Measurements from ENCODE around the gene CEND1.

CEND1 gene

DNA sequence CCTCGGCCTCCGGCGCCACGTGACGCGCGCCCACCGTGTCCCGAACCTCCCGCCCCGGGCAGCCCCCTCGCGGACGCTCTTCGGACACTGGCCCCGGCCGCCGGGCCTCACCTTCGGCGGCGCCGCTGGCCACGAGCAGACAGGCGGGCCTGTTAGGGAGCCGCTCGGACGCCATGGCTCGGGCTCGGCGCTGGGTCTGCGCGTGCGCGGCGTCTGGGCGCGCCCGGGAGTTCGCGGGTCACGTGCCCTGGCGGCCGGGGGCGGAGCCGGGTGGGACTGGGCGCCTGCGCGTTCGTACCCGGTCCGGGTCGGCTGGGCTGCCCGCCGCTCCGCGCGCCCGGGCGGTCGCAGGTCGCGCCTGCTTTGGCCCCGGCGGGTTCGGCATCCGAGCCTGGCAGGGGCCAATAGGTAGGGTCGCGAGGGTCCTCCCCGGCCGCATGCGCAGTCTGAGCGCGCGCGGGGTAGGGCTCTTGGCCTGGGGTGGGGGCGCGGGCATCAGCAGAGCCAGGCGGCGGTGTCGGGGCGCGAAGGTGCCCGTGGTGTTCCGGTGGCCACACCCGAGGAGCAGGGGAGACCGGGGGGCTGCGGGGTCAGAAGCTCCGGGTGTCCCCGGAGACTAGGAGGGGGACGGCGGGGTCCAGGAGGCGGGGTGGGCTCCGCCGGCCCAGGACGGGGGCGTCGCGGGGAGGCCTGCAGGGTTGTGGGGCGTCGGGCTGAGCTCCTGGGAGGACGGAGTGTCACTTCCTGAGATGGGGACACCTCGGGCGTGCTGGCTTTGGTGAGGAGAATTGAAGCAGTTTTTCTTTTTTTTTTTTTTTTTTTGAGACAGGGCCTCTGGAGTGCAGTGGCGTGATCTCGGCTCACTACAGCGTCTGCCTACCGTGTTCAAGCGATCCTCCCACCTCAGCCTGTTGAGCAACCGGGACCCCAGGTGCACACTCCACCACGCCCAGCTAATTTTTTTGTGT lies 12.3 kb downstream of the CEND1 start, which contains the start of gene GATD1:
Gene GATD1 (minus strand): TSS at position 200 of the 968 bp plus-strand sequence. CDS start 25 bp downstream, at position 175.
- DNase-seq = peak; percentile 84

DNA sequence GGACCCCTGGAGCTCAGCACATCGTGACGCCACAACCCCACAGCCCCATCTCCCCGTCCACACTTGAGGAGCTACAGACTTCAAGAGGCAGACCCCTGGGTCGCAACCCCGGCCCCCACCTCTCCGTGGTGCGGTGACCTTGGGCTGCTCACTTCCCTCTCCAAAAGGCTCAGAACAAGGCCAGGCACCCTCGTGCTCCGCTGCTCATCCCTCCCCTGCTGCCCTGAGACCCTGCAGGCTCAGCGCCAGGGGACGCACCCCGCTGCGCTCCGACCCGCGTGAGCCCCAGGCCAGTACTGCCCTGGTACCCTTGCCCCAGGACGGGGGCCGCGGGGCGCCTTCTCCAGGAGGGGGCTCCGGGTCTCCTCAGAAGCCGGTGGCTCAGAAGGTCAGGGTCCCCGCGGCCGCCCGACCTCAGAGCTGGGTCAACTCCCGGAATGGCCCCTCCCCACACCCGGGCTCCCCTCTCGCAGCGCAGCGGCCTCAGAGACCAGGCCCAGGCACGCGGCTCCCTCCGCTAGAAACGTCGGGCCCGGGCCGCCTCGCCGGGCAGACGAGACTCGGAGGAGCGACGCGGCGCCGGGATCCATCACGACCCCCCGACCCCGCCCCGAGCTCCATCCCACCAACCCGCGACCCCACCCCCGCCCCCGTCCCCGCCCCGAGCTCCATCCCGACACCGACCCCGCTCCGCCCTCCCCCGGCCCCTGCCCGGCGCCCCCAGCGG lies 13.2 kb downstream of the CEND1 start:
- no peak for DNase-seq

DNA sequence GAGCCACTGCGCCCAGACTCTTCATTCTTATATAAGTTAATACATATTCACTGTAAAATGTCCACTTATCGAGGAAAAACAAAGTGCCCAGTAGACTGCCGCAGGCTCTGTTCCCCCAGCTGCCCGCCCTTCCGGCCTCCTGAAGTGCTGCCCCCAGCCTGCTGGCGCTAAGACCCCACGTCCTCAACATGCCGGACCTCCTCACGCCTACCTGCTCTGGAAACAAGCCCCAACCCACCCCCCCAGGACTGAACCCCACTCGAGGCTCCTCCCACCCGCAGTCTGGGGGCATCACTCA lies 13.7 kb downstream of the CEND1 start:
- DNase-seq = no peak

DNA sequence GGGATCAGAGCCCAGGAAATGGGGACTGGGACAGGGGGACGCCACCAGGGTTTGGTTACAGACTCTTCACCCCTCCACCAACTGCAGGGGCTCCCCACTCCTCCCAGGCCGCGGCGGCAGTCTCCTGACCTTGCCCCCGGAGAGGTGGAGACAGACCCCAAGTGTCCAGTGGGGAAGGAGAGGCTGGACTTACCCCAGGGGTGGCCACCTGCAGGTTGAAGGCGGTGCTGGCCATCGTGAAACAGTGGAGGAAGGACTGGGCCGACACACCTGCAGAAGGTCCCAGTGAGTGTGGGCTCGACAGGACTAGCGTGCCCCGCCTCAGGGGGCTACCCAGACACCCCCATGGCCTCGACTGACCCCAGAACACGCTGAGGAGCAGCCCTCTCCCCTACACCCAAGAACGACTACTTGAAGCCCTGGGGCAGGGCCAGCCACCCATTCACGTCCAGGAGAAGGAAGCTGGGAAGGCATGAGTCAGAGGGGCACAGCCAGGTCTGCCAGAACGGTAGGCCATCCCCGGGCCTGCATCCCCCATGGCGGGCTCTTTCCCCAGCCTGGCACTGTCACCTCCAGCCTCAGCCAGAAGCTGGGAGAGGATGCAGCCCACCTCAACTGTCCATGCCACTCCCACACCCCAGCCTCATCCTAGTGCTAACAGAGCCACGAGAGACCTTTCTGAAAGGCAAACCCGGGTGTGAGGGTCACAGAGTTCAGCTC lies 14.9 kb downstream of the CEND1 start:
- DNase-seq = no peak

DNA sequence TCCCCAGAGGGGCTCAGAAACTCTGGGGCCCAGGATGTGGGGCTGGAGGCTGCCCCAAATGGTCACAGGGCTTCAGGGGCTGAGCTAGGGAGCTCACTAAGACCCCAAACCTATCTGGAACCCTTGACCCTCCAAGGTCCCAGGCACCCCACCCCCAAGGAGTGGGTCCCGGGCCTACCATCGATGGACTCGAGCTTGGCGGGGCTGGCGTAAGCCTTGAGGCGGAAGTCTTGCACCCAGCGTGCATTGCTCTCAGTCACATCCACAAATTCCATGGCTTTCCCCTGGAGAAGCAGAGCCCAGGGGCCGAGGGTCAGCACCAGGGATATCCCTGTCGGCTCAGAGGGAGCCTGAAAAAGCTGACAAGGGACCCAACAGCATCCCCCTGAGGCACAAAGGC lies 16.1 kb downstream of the CEND1 start:
- no peak for DNase-seq

DNA sequence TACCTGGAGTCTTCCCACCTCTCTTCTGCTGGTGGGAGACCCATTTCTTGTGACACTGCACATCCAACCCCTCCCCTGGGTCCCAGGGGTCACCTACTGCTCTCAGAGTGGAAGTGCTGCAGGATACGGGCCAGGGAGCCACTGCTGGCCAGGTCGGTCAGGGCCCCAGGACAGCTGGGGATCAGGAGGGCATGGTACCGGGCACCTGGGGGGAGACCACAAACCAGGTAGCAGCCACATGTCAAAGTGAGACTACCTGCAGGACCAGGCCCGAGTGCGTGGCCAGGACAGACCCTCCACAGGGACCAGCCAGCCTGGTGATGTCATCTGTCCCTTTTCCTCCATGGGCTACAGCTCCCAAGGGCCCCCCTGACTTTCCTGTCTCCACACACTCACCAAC lies 16.5 kb downstream of the CEND1 start:
- no peak for DNase-seq

DNA sequence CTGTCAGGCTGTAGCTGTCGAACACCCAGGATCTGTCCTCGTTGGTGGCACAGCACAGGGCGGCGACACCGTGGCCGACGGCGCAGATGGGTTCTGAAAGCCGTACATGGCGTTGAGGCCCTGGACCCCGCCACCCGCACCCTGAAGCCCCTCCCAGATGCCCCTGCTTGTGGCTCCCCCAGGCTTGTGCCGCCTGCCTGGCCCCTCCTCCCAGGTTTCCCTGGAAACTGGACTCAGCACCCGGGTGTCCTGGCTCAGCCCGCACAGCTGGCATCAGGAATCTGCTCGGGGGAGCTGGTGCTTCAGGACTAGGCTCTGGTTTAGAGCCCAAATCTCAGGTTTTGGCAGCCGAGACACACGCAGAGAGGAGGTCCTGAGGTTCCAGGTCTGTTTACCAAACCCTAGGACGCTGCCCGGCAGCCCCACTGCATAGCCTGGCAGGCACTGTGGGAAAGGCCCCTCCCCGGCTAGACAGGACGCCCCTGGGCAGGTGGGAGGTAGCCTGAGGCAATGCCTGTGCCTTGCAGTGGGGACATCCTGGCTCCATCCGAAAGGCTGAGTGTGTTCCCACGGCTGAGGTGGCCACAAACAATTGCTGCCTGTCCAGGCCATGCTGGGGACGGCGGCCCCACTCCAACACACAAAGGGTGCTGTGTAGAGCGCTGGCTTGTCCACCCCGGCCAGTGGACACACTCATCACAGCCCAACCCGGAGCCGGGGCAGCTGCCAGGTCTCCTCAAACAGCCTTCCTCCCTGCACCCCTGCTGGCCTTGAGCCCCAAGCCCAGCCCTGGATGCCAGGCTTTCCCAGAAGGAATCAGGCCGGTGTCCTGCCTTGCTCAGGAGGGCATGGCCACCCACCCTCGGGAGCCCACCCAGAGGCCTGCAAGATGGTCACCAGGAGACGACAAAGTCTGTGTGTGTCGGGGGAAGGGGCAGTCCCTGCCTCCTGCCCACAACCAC lies 17.2 kb downstream of the CEND1 start:
- DNase-seq = no peak

DNA sequence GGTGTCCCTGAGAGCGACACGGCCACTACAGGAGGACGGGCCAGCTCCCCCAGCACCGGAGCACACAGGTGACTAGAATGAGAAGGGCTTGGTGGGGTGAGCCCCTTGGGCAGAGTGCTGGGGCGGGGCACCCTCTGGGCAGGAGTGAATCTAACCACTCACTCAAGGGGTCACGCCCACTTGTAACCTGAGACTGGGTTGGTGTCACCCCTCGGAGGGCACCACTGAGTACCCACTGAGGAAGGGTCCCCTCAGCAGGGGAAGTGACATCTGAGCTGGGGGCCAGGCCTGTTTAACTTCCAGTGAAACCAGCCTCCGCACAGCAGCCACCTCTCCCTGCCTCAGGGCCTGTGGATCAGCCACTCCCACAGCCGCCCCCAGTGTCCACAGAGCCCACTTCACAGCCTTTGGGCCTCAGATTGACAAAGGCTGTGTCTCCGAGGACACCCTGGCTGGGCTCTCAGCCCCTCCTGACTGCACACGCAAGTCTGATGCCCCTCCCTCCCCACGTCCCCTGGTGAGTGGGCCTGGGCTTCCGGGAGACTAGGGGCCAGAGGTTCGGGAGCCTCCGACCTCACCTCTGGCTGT lies 18.2 kb downstream of the CEND1 start:
- DNase-seq = no peak

DNA sequence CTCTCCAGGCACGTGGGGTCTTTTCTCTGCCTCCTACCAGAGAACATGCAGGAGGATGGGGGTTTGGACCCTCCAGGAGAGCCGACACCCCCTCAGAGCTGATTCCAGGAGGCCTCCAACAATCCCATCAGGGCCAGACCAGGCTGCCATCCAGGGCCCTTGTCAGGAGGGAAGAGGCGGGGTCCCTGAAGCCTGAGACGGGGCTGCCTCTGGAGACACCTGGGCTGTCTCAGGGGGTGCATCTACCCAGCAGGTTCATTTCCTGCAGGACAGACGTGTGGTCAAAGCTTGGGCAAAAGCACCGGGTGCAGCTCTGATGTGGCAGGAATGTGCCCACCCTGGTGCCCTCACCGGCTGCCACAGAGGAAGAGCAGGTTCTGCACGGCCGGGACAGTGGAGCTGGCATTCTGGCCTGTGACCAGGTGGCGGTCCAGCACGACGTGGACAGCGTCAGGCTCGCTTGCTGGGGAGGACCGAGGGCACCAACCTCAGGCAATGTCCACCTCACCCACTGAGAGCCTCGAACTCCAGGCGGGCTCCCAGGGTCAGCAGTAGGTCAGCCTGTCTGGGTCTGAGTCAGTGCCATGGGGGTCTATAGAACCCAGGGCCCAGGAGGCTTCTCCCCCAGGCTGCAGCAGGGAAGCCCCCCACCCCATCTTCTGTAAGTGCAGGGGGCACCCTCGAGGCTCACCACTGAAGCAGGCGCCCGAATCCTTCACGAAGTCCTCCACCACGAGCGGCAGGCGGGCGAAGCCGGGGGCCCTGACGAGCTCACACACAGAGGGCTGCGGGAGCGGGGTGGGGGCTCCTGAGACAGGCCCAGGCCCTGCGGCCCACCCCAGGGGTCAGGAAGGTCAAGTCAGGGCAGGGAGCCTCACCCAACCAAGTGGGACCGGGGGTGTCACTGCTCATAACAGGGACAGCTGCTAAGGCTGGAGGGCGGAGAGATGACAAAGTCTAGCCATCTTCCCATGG lies 19.0 kb downstream of the CEND1 start:
- DNase-seq = no peak

DNA sequence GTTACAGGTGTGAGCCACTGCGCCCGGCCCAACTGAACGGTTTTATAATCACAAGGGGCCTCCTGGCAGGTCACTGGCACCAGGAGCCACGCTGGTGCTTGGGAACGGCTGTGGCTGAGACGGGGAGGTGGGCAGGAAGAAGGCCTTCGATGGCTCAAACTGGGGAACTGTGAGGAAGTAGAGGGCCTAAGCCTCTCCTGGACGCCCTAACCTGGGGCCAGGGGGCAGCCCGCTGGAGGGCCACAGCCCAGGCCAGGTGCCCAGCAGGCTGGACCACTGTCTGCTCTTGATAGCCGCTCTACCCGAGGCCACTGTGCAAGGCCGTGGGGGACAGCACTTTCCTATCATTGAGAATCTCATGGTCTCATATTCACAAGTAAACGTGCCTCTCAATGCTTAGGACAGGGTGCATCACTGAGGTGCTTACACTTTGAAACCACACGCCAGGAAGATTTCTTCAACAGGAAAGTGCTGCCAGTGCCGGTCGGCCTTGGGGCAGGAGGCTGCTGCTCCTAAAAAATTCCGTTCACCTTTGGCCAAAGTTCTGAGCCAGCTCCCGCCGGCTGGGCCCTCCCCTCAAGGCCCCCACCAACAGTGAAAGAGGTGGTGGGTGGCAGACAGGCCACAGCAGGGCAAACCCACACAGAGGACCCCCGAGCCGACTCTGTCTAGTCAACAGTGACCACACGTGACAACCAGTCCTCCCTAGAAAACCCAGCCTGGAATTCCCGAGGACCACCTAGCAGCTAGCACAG lies 19.8 kb downstream of the CEND1 start:
- no peak for DNase-seq

DNA sequence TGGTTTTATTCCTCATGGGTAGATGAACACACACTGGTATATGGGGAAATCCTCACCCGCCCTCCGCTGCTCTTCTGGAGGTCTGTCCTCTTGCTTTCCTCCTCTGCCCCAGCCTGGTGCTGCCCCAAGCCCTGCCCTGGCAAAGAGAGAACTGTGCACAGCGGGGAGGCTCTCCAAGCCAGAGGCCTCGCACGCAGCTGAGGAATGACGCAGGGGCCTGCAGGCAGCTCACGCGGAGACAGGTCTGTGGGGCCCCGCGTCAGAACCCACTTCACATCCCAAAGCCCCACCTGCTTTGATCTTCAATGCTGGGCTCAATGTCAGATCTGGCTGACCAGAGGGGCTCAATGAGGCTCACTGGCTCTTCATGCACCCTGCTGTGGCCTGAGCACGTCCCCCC lies 22.7 kb downstream of the CEND1 start:
- DNase-seq = no peak

DNA sequence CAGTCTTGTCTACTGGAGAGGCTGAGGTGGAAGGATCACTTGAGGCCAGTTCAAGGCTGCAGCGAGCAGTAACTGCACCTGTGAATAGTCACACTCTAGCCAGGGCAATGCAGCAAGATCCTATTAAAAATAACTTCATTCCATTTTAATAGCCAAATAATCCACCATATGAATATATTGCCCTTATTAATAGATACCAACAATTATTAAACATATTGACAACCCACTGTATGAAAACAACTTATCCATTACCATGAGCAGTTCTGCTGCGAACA lies 23.0 kb downstream of the CEND1 start:
- no peak for DNase-seq

DNA sequence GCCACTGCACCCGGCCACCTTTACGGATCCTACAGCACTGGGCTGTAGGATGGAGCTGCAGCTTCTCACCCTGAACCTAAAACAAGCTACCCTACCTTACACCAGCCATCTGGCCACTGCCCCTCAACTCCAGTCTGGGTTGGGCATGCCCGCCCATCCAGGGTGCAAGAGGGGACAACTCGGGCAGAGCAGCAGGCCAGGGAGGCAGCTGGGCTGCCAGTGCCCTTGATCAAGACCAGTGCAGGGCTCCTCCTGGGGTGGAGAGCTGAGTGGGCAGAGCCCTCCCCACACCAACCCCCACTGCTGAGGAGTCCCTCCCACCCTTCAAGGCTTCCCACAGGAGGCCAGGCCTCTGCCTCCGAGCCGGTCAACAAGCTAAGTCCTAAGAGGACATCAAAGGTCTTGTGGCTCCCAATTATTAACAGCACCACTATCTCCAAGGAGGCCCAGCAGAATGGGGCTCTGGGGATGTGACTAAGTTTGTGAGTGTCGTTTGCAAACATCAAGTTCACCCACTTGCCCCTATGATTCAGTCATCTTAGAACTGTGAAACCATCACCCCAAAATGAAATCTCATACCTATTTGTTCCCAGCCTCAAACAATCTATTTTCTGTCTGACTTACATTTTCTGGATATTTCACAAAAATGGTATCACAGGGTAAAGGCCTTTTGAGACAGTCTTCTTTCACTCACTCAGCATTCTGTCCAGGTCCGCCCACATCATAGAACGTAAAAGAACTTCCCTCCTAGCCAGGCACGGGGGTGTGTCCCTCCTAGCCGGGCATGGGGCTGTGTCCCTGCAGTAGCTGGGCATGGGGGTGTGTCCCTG lies 23.6 kb downstream of the CEND1 start:
- DNase-seq = no peak

DNA sequence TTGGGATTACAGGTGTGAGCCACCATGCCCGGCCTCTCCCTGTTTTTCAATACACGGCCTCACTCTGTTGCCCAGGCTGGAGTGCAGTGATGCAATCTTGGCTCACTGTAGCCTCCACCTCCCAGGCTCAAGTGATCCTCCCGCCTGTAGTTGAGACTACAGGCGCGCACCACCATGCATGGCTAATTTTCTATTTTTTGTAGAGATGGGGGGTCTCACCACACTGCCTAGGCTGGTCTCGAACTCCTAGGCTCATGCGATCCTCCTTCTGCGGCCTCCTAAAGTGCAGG lies 24.1 kb downstream of the CEND1 start:
- DNase-seq = no peak

DNA sequence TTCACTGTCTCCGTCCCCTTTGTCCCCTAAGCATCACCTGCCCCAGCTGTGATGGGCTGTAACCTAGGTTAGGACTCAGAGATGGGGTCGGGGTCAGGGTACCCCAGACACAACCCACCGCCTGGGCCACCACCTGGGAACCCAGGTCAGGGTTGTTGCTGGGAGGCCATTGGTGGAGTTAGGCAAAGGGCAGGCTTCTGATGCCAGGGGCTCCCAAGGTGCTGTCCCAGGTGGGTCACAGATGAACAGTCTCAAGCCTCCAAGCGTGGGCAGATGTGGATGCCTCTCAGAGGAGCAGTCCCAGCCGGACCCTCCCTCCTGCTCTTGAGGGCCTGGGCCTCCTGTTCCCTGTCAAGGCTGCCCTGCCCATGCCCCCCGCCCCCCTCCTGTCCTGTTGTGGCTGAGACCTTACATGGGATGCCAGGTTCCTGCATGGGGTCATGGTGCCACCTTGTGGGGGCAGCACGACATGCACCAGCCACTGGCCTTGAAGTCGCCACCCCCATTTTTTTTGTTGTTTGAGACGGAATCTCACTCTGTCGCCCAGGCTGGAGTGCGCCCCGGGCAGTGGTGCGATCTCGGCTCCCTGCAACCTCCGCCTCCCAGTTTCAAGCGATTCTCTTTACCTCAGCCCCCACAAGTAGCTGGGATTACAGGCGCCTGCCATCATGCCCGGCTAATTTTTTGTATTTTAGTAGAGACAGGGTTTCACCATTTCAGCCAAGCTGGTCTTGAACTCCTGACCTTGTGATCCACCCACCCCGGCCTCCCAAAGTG lies 24.7 kb downstream of the CEND1 start:
- DNase-seq = peak; percentile 36

DNA sequence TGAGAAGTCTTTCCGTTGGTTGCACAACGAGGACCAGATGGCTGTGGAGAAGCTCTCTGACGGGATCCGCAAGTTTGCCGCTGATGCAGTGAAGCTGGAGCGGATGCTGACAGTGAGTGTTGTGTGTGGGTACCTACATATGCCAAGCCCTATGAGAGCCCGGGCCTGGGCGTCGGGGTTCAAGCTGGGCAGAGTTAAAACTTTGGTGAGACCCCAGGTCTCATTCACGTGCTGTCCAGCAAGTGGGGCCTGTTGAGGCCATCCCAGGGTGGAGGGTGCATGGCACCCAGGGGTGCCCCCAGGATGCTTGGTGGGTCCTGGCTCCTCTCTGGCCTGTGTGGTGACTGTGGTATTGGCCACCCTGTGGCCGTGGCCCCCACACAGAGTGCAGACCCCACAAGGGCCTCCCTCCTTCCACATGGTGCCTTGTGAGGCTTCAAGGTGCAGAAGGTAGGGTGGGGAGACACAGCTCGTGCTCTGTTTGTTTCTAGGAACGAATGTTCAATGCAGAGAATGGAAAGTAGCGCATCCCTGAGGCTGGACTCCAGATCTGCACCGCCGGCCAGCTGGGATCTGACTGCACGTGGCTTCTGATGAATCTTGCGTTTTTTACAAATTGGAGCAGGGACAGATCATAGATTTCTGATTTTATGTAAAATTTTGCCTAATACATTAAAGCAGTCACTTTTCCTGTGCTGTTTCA lies 25.4 kb downstream of the CEND1 start:
- DNase-seq = no peak

DNA sequence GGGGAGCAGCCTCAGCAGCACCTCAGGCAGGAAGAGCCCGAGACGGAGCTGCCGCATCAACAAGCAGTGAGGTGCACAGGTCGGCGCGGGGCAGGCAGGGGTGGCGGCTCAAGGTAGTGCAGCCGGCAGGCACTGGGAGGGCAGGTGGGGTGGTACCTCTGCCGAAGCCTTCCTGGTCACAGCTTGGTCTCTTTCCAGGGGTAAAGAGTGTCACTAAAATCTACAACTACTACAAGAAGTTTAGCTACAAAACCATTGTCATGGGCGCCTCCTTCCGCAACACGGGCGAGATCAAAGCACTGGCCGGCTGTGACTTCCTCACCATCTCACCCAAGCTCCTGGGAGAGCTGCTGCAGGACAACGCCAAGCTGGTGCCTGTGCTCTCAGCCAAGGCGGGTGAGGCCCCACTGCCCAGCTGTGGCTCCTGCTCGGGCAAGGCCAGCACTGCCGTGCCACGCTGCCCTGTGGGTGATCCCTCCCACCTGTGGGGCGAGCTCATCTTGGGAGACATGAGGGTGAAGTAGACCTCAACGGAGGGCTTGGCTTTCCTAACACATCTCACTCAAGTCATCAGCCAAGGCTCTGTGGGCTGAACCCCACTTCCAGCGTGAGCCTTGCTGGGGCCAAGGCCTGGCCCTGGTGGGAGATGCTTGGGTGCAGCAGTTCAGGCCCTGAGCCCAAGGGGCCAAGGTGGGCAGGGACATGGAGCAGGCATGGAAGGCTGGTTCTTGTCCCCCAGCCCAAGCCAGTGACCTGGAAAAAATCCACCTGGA lies 26.2 kb downstream of the CEND1 start:
- DNase-seq = no peak
